Ascending aorta (tissue), 2 donors: Measurements from ENCODE around the gene SNRPD2. TPM values are rescaled to one million over a fixed set of nuclear protein-coding genes. Genes with fewer than 3 reads are reported as not detected.
"Not testable (repeated sequence)": the region's sequence is repeated elsewhere in the genome, so short reads cannot be mapped to it uniquely, and the experiment has no call there.

ENCODE experiments used
- DNase-seq, 2 donors: peaks; one replicate each; pipeline ENCODE4 v3.0.0-alpha.2; 2019; ENCODE audit warnings: low spot score in 2 of 2
- H3K27ac ChIP-seq, 2 donors: fragments of 200-600 bp; sonication (generic); one replicate each; pipeline ENCODE4 v1.5.1; 2016 to 2017; ENCODE audit warnings: mild to moderate bottlenecking in 1 of 2
- H3K27me3 ChIP-seq: fragments of 200-600 bp; sonication (generic); one replicate; pipeline ENCODE4 v1.5.1; 2017
- H3K36me3 ChIP-seq, 2 donors: fragments of 200-600 bp; sonication (generic); one replicate each; pipeline ENCODE4 v1.5.1; 2016
- H3K4me1 ChIP-seq, 2 donors: fragments of 200-600 bp; sonication (generic); one replicate each; pipeline ENCODE4 v1.5.1; 2016 to 2017; ENCODE audit warnings: mild to moderate bottlenecking in 1 of 2
- H3K4me3 ChIP-seq, 2 donors: fragments of 200-600 bp; sonication (generic); one replicate each; pipeline ENCODE4 v1.5.1; 2016 to 2017; ENCODE audit warnings: mild to moderate bottlenecking in 1 of 2
- H3K9me3 ChIP-seq, 2 donors: fragments of 200-600 bp; sonication (generic); one replicate each; pipeline ENCODE4 v1.5.1; 2016
- intact Hi-C: fragments of 100-400 bp; cut with DNase I; formaldehyde crosslinking; loops from one replicate; pipeline ENCODE4 v1.15.1; 2023
- total RNA-seq: library from RNA; depleted of rRNA; stranded (reverse); fragments of >200 nt; gene quantifications from one replicate; pipeline ENCODE4 v1.1.0, GENCODE V29; 2016
- TF ChIP-seq, protein P1 (sequence below), 3 experiments: fragments of 200-600 bp in 2 of 3; fragments of 450-650 bp in 1 of 3; sonication (generic) in 2 of 3; IDR thresholded peaks; one replicate each; pipeline ENCODE4 v1.5.1; 2016 to 2019; ENCODE audit warnings: antibody characterized with exemption in 3 of 3, mild to moderate bottlenecking in 1 of 3, moderate library complexity in 1 of 3

SNRPD2 gene
- total RNA-seq, 1 donor from 2014 or later = 71.1 TPM

DNA sequence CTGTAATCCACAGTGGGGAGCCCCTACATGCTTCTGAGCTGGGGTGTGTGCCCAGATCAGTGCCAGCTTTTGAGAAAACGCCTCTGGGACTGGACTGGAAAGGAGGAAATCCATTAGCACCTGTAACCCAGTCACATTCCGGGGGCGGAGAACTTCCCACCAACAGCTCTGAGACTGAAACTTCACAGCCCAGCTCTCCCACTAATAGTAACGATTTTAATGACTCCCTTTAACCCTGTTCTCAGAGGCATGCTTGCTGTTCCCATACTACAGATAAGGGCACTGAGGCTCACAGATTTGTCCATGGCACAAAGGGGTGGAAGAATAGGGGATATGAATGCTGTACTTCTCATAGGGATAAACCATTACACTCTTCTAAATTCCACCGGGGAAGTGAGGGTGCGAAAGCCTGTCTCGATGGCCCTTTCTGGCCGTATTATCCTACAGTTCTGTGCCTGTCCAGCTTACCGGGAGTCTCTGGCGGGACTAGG, 38.1 kb upstream of the SNRPD2 start:
- TF ChIP-seq, protein P1, sequence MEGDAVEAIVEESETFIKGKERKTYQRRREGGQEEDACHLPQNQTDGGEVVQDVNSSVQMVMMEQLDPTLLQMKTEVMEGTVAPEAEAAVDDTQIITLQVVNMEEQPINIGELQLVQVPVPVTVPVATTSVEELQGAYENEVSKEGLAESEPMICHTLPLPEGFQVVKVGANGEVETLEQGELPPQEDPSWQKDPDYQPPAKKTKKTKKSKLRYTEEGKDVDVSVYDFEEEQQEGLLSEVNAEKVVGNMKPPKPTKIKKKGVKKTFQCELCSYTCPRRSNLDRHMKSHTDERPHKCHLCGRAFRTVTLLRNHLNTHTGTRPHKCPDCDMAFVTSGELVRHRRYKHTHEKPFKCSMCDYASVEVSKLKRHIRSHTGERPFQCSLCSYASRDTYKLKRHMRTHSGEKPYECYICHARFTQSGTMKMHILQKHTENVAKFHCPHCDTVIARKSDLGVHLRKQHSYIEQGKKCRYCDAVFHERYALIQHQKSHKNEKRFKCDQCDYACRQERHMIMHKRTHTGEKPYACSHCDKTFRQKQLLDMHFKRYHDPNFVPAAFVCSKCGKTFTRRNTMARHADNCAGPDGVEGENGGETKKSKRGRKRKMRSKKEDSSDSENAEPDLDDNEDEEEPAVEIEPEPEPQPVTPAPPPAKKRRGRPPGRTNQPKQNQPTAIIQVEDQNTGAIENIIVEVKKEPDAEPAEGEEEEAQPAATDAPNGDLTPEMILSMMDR (IDR thresholded peaks at IDR 0.05) = no peak
- peaks cover 0 to 10% of the 10 kb centered on the region in 2 donors for H3K4me1 ChIP-seq
- peak overlapping the region; percentile 88 to 89 for H3K4me3 ChIP-seq
- H3K27me3 ChIP-seq = no peaks in the 10 kb centered on the region
- no peaks in the 10 kb centered on the region for H3K36me3 ChIP-seq
- no peaks in the 10 kb centered on the region for H3K9me3 ChIP-seq
- H3K27ac ChIP-seq = no peak overlapping the region
- DNase-seq = no peak
- intact Hi-C loops = loop anchor here (1.0 to 2.0 kb wide), 4 partner anchors 13 to 133 kb away; partner anchors contain the start of gene SYMPK

DNA sequence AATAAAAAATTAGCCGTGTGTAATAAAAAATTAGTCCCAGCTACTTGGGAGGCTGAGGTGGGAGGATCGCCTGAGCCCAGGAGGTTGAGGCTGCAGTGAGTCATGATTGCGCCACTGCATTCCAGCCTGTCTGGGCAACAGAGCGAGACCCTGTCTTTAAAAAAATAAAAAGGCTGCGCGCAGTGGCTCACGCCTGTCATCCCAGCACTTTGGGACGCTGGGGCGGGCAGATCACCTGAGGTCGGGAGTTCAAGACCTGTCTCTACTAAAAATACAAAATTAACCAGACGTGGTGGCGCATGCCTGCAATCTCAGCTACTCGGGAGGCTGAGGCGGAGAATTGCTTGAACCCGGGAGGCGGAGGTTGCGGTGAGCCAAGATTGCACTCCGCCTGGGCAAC, 36.9 kb upstream of the SNRPD2 start:
- H3K36me3 ChIP-seq, DNase-seq, H3K27ac ChIP-seq, H3K27me3 ChIP-seq, intact Hi-C loops, H3K4me1 ChIP-seq, H3K9me3 ChIP-seq: not testable (repeated sequence)
- H3K4me3 ChIP-seq = peak overlapping the region in 1 of 2 donors; percentile 89

- H3K27ac ChIP-seq, H3K9me3 ChIP-seq, H3K27me3 ChIP-seq, H3K4me3 ChIP-seq, intact Hi-C loops, H3K36me3 ChIP-seq, DNase-seq: not testable (repeated sequence)
- peaks cover 0 to 11% of the 10 kb centered on the region in 2 donors for H3K4me1 ChIP-seq
These were observed 28.3 kb upstream of the SNRPD2 start for GRCh38 chr19:45720065-45720464.

DNA sequence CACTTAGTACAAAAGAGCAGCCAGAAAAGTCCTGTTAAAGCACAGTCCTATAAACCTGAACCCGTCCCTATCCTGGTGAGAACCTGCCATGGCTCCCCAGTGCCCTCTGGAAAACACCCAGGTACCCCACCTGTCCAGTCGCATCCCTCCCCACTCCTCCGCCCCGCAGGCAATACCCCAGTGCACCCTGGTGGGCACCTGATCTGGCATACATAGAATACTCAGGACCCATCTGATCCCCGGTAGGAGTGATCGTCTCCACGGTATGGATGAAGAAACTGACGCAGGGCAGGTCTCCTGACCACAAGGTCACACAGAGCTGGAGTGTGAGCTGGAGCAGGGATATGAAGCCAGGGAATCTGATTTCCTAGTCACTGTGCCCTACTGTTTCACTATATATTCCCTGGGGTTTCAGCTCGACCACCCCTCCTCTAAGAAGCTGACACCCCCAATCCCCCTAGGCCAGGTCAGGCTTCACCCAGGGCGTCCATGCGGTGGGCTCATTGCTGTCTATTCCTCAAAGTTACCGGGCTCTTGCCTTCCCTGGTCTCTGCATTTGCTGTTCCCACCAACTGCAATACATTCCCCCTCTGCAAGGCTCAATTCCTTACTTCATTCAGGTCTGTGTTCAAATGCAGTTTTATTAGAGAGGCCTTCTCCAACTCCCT, 26.4 kb upstream of the SNRPD2 start:
- intact Hi-C loops = loop anchor here (1.0 kb wide), 3 partner anchors 12 to 51 kb away; partner anchors contain the start of genes FBXO46, QPCTL and SIX5
- Histone ChIP-seq H3K36me3 (peaks cover 0 to 6% of the 10 kb centered on the region in 2 donors), H3K4me1 (peaks cover 0 to 11% of the 10 kb centered on the region in 2 donors), H3K27ac (peak overlapping the region; percentile 75 to 92), H3K9me3 (no peaks in the 10 kb centered on the region), H3K27me3 (no peaks in the 10 kb centered on the region), H3K4me3 (peak overlapping the region; percentile 68 to 75)
- no peak for DNase-seq
- TF ChIP-seq, protein P1 (IDR thresholded peaks at IDR 0.05) = no peak

- Histone ChIP-seq H3K36me3 (peaks cover 8 to 9% of the 10 kb centered on the region in 2 donors), H3K4me1 (peaks cover 0 to 11% of the 10 kb centered on the region in 2 donors), H3K27me3 (no peaks in the 10 kb centered on the region), H3K9me3 (no peaks in the 10 kb centered on the region), H3K27ac (peak overlapping the region; percentile 75 to 92), H3K4me3 (peak overlapping the region; percentile 68 to 75)
- intact Hi-C loops = loop anchor here (1.0 kb wide), 3 partner anchors 13 to 52 kb away; partner anchors contain the start of genes FBXO46, QPCTL and SIX5
- DNase-seq = peak; percentile 97 to 99
- TF ChIP-seq, protein P1 (IDR thresholded peaks at IDR 0.05) = peak in 2 of 3 experiments; percentile 24 to 38
These were observed 25.6 kb upstream of the SNRPD2 start for GRCh38 chr19:45717131-45717982.

DNA sequence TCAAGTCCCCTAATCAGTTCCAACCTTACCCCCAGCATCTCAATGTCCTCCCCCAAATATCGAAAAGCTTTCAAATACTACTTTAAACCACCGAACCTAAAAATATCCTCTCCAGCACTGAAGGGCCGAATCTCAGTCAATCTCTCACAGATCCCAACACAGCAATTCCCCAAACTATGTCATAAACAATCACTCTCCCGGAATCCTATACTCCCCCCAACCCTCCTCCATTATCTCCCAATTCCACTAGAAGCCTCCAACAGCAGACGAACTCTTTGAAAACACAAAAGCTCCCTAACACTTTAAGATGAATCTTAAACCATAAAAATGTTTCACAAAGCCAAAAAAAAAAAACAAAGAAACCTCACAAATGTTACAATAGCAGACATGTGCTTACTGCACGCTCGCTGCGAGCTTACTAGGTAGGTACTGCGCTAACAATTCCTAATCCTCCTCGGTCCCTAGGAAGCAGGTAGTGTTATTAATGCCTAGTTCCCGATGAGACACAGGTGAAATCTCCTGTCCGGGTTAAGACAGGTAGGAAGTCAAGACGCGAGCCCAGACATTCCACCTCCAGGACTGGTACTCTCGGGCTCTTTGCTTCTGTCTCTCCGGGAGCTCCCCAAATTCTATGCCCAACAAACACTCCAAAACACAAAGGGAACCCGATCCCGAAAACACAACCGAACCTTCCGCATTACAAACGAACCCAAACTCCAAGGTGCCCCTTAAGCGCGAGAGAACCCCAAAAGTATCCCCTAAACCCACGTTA, 24.8 kb upstream of the SNRPD2 start:
- Histone ChIP-seq H3K27me3 (no peaks in the 10 kb centered on the region), H3K36me3 (peaks cover 16 to 17% of the 10 kb centered on the region in 2 donors), H3K4me1 (peaks cover 0 to 11% of the 10 kb centered on the region in 2 donors), H3K9me3 (no peaks in the 10 kb centered on the region), H3K4me3 (peak overlapping the region; percentile 58 to 75), H3K27ac (peak overlapping the region; percentile 56 to 61)
- TF ChIP-seq, protein P1 (IDR thresholded peaks at IDR 0.05) = no peak
- intact Hi-C loops = loop anchor here (1.0 kb wide), 3 partner anchors 14 to 53 kb away; partner anchors contain the start of genes FBXO46, QPCTL and SIX5
- no peak for DNase-seq
